H1 (cell line): Measurements from ENCODE around the gene CHTF8. TPM values are rescaled to one million over a fixed set of nuclear protein-coding genes. Genes with fewer than 3 reads are reported as not detected.

Experiments
- CTCF ChIA-PET: fragments of 300-600 bp; sonication (Branson Sonifier 250); formaldehyde crosslinking; loops from one replicate; lab custom pipeline; 2021; ENCODE audit not compliant: partially characterized antibody; lab: Charles Lee
- POLR2A ChIA-PET: fragments of 300-600 bp; sonication (Branson Sonifier 250); formaldehyde crosslinking; loops from one replicate; lab custom pipeline; 2021; ENCODE audit warnings: inconsistent platforms; ENCODE audit not compliant: partially characterized antibody; lab: Charles Lee
- DNase-seq, 2 experiments: peaks; one replicate each; pipeline versions ENCODE4 v3.0.0 to v3.0.0-alpha.2; 2010 to 2022; ENCODE audit warnings: low spot score in 2 of 2, low read depth in 1 of 2, mixed read lengths in 1 of 2
- FAIRE-seq: peaks from 2 replicates; lab custom pipeline; 2011; peaks lifted over from hg19 to GRCh38; lab: Jason Lieb, UNC
- H2AFZ ChIP-seq: 2 replicates; pipeline ENCODE4 v1.8.1; 2012; ENCODE audit warnings: low read length, inconsistent platforms
- H2AK5ac ChIP-seq: 2 replicates; pipeline ENCODE4 v1.6.1; 2013; ENCODE audit warnings: low read depth, low read length
- H2BK120ac ChIP-seq: replicated peaks from 2 replicates; pipeline ENCODE3; 2013; ENCODE audit warnings: low read depth, low read length, inconsistent platforms
- H2BK12ac ChIP-seq: 2 replicates; pipeline ENCODE4 v1.6.1; 2013; ENCODE audit warnings: low read depth, low read length
- H2BK15ac ChIP-seq: 2 replicates; pipeline ENCODE4 v1.6.1; 2013; ENCODE audit warnings: low read length
- H2BK20ac ChIP-seq: 2 replicates; pipeline ENCODE4 v1.6.1; 2013; ENCODE audit warnings: low read length
- H2BK5ac ChIP-seq: 2 replicates; pipeline ENCODE4 v1.6.1; 2013; ENCODE audit warnings: low read depth, low read length
- H3K14ac ChIP-seq: 2 replicates; pipeline ENCODE4 v1.6.1; 2013; ENCODE audit warnings: inconsistent platforms; ENCODE audit not compliant: insufficient read length
- H3K18ac ChIP-seq: 2 replicates; pipeline ENCODE4 v1.6.1; 2013; ENCODE audit warnings: low read length; ENCODE audit errors: extremely low read depth
- H3K23ac ChIP-seq: 2 replicates; pipeline ENCODE4 v1.6.1; 2013; ENCODE audit warnings: inconsistent platforms; ENCODE audit not compliant: insufficient read length
- H3K23me2 ChIP-seq: 2 replicates; pipeline ENCODE4 v1.6.1; 2013; ENCODE audit warnings: low read depth, low read length
- H3K27ac ChIP-seq: 2 replicates; pipeline ENCODE4 v1.6.1; 2011; ENCODE audit warnings: low read depth, low read length, inconsistent platforms
- H3K27me3 ChIP-seq, 4 experiments: replicated peaks in 1 of 4; 1 replicate in 1 of 4; 2 replicates in 3 of 4; pipeline versions ENCODE4 v1.6.1 to v1.8.1; 2011 to 2013; ENCODE audit warnings: low read length in 3 of 4, mild to moderate bottlenecking in 3 of 4, inconsistent platforms in 2 of 4, mixed read lengths in 2 of 4, moderate library complexity in 1 of 4; ENCODE audit not compliant: control insufficient read depth in 3 of 4, insufficient read depth in 3 of 4; ENCODE audit errors: extremely low read depth in 1 of 4
- H3K36me3 ChIP-seq, 4 experiments: 2 replicates each; pipeline versions ENCODE4 v1.6.1 to v1.8.1; 2011 to 2013; ENCODE audit warnings: mild to moderate bottlenecking in 4 of 4, low read length in 3 of 4, moderate library complexity in 2 of 4, control low read depth in 1 of 4, inconsistent platforms in 1 of 4; ENCODE audit not compliant: insufficient read depth in 4 of 4, control insufficient read depth in 2 of 4
- H3K4ac ChIP-seq: replicated peaks from 2 replicates; pipeline ENCODE3; 2013; ENCODE audit warnings: low read length, low read depth, mixed read lengths, inconsistent platforms; ENCODE audit not compliant: insufficient read length
- H3K4me1 ChIP-seq, 4 experiments: replicated peaks in 1 of 4; 1 replicate in 1 of 4; 2 replicates in 3 of 4; pipeline versions ENCODE4 v1.6.1 to v1.8.1; 2011 to 2013; ENCODE audit warnings: low read length in 3 of 4, inconsistent platforms in 2 of 4, mixed read lengths in 1 of 4; ENCODE audit not compliant: insufficient read depth in 4 of 4, control insufficient read depth in 3 of 4
- H3K4me2 ChIP-seq, 2 experiments: 2 replicates each; pipeline versions ENCODE4 v1.6.1 to v1.8.1; 2011 to 2013; ENCODE audit warnings: low read depth in 2 of 2, low read length in 2 of 2, control low read depth in 1 of 2, inconsistent platforms in 1 of 2, mild to moderate bottlenecking in 1 of 2; ENCODE audit not compliant: insufficient read depth in 1 of 2
- H3K4me3 ChIP-seq, 4 experiments: fragments of 200-600, 300-600 bp in 1 of 4; sonication (generic), shearing (Covaris generic), sonication (Bioruptor Twin) in 1 of 4; 2 replicates each; pipeline versions ENCODE4 v1.5.1 to v1.8.1; 2011 to 2016; ENCODE audit warnings: low read length in 4 of 4, low read depth in 3 of 4, control low read depth in 2 of 4, inconsistent platforms in 2 of 4, mild to moderate bottlenecking in 2 of 4, mixed read lengths in 1 of 4, moderate library complexity in 1 of 4; ENCODE audit not compliant: insufficient read depth in 2 of 4; ENCODE audit errors: extremely low read depth in 1 of 4
- H3K56ac ChIP-seq: replicated peaks from 2 replicates; pipeline ENCODE3; 2013; ENCODE audit warnings: low read depth, mild to moderate bottlenecking, mixed read lengths, low read length, inconsistent platforms; ENCODE audit not compliant: insufficient read length
- H3K79me1 ChIP-seq: 2 replicates; pipeline ENCODE4 v1.6.1; 2013; ENCODE audit warnings: low read depth, low read length, control low read depth
- H3K79me2 ChIP-seq, 2 experiments: 2 replicates each; pipeline versions ENCODE4 v1.6.1 to v1.8.1; 2012 to 2013; ENCODE audit warnings: low read length in 2 of 2, mild to moderate bottlenecking in 2 of 2, inconsistent platforms in 1 of 2; ENCODE audit not compliant: insufficient read depth in 2 of 2, control insufficient read depth in 1 of 2
- H3K9ac ChIP-seq, 4 experiments: replicated peaks in 1 of 4; 1 replicate in 1 of 4; 2 replicates in 3 of 4; pipeline versions ENCODE4 v1.6.1 to v1.8.1; 2011 to 2013; ENCODE audit warnings: low read depth in 3 of 4, low read length in 3 of 4, control low read depth in 2 of 4, mild to moderate bottlenecking in 2 of 4, moderate library complexity in 2 of 4, inconsistent platforms in 1 of 4; ENCODE audit errors: extremely low read depth in 1 of 4
- H3K9me3 ChIP-seq, 2 experiments: 2 replicates each; pipeline versions ENCODE4 v1.6.1 to v1.8.1; 2012 to 2013; ENCODE audit warnings: mild to moderate bottlenecking in 2 of 2, moderate library complexity in 2 of 2, control low read depth in 1 of 2, inconsistent platforms in 1 of 2, low read depth in 1 of 2, low read length in 1 of 2, mixed read lengths in 1 of 2; ENCODE audit not compliant: insufficient read depth in 2 of 2
- H4K20me1 ChIP-seq, 2 experiments: replicated peaks in 1 of 2; 2 replicates each; pipeline versions ENCODE3 to v1.8.1; 2011 to 2013; ENCODE audit warnings: inconsistent platforms in 2 of 2, low read length in 2 of 2, mild to moderate bottlenecking in 1 of 2; ENCODE audit not compliant: insufficient read depth in 2 of 2, control insufficient read depth in 1 of 2
- H4K5ac ChIP-seq: 2 replicates; pipeline ENCODE4 v1.6.1; 2013; ENCODE audit warnings: low read length, low read depth, mixed read lengths, inconsistent platforms; ENCODE audit not compliant: insufficient read length
- H4K8ac ChIP-seq: 2 replicates; pipeline ENCODE4 v1.8.0; 2013; ENCODE audit warnings: mild to moderate bottlenecking, moderate library complexity, low read length, inconsistent platforms; ENCODE audit not compliant: insufficient read depth; ENCODE audit errors: extremely low read depth
- H4K91ac ChIP-seq: replicated peaks from 2 replicates; pipeline ENCODE3; 2013; ENCODE audit warnings: low read length, mixed read lengths, inconsistent platforms; ENCODE audit not compliant: insufficient read length
- ASH2L ChIP-seq: fragments of 200-600, 300-600 bp; sonication (generic); IDR thresholded peaks from one replicate; pipeline ENCODE4 v1.7.1; 2017; ENCODE audit warnings: low read length
- ATF2 ChIP-seq: IDR thresholded peaks from 2 replicates; pipeline ENCODE4 v1.6.1; 2012; ENCODE audit warnings: low read length, inconsistent platforms
- E2F6 ChIP-seq: IDR thresholded peaks from 2 replicates; pipeline ENCODE4 v1.6.1; 2012; ENCODE audit warnings: inconsistent platforms
- MAX ChIP-seq: IDR thresholded peaks from 2 replicates; pipeline ENCODE4 v1.6.1; 2012; ENCODE audit warnings: inconsistent platforms
- PHF8 ChIP-seq: fragments of 200-600 bp; sonication (generic); conservative IDR thresholded peaks from 2 replicates; pipeline ENCODE4 v1.7.1; 2012; ENCODE audit warnings: low read depth, mild to moderate bottlenecking, inconsistent platforms, low read length, moderate library complexity
- RBBP5 ChIP-seq: IDR thresholded peaks from 2 replicates; pipeline ENCODE4 v1.7.1; 2012; ENCODE audit warnings: low read depth, mild to moderate bottlenecking, inconsistent platforms, low read length, moderate library complexity, borderline replicate concordance
- TAF1 ChIP-seq: IDR thresholded peaks from 2 replicates; pipeline ENCODE4 v1.6.1; 2011; ENCODE audit warnings: mild to moderate bottlenecking, low read depth, low read length
- TEAD4 ChIP-seq: IDR thresholded peaks from 2 replicates; pipeline ENCODE4 v1.6.1; 2012; ENCODE audit warnings: low read depth, low read length, inconsistent platforms, mixed read lengths
- WGBS, 2 experiments: shearing (Covaris generic) in 1 of 2; methylation state at CpG; one replicate each; pipeline versions ENCODE4 v1.1.6 to v1.1.7; 2013 to 2015; ENCODE audit warnings: low lambda C conversion rate in 2 of 2, mixed read lengths in 2 of 2, inconsistent platforms in 1 of 2, low coverage in 1 of 2, missing lambda C conversion rate in 1 of 2; ENCODE audit not compliant: insufficient replicate concordance in 2 of 2, insufficient coverage in 1 of 2, insufficient read length in 1 of 2; ENCODE audit errors: extremely low coverage in 1 of 2, missing lambda C conversion rate in 1 of 2; 5-methylcytosine and 5-hydroxymethylcytosine counted together
- polyA plus RNA-seq, 7 experiments: library from polyadenylated mRNA; depleted of rRNA in 3 of 7; stranded (reverse) in 5 of 7; unstranded in 2 of 7; fragments of >200 nt in 5 of 7; fragments of 200-250 nt in 2 of 7; gene quantifications; 1 replicate in 5 of 7; 2 replicates in 1 of 7; 4 replicates in 1 of 7; pipeline versions ENCODE4 v1.2.1 to v1.2.3, GENCODE V29; 2011 to 2013; ENCODE audit warnings: missing spikeins in 2 of 7, mixed read lengths in 2 of 7
- total RNA-seq: library from RNA; stranded (reverse); fragmentation: NEBNext Ultra II Directional; extraction: Animal tissue kit (Norgen Biotek cat#: 25700); gene quantifications from 2 replicates; pipeline ENCODE4 v1.2.1, GENCODE V29; 2021

Gene CHTF8
- total and polyA plus RNA-seq, 2 of the 8 experiments (the other 6 are each of a cell fraction or from before 2014, with no cell fraction given) = 114 to 138 TPM

GRCh38 chr16:69107316-69107962, 24.9 kb downstream of the CHTF8 start:
- Histone ChIP-seq H3K14ac (peak overlapping the region; percentile 5), H3K9me3 (no peaks in the 10 kb centered on the region), H3K4me2 (peak overlapping the region; percentile 92 to 98), H3K23ac (no peak overlapping the region), H2BK15ac (peak overlapping the region; percentile 88; the same call in 1 of the 2 replicates), H3K27ac (no peak overlapping the region; the same call in 1 of the 2 replicates), H2BK5ac (peak overlapping the region; percentile 93), H2AK5ac (no peak overlapping the region; the same call in 1 of the 2 replicates), H3K9ac (peak overlapping the region; percentile 53 to 65 (median 61)), H3K56ac (no peak overlapping the region), H3K4me3 (peak overlapping the region; percentile 60 to 82 (median 75)), H3K27me3 (no peaks in the 10 kb centered on the region; a peak in 1 of 7 replicates), H4K5ac (peak overlapping the region; percentile 28), H2BK120ac (peak overlapping the region; percentile 24), H3K79me1 (peaks cover 19% of the 10 kb centered on the region), H3K4me1 (peaks cover 10 to 27% (median 15%) of the 10 kb centered on the region in 4 experiments), H3K79me2 (peaks cover 11 to 47% of the 10 kb centered on the region in 2 experiments; a peak in 3 of 4 replicates), H3K36me3 (peaks cover 5 to 28% (median 20%) of the 10 kb centered on the region in 4 experiments; a peak in 7 of 8 replicates), H3K18ac (peak overlapping the region; percentile 97), H4K91ac (peak overlapping the region; percentile 90), H3K23me2 (peaks cover 25% of the 10 kb centered on the region), H4K8ac (peak overlapping the region; percentile 39), H2AFZ (no peak overlapping the region), H3K4ac (peak overlapping the region; percentile 96), H2BK20ac (peak overlapping the region; percentile 93; the same call in 1 of the 2 replicates), H2BK12ac (peak overlapping the region; percentile 98; the same call in 1 of the 2 replicates), H4K20me1 (peaks cover 4 to 9% of the 10 kb centered on the region in 2 experiments)
- CTCF ChIA-PET = interaction anchor here (0.5 to 10.6 kb wide), 17 partner anchors 7 to 204 kb away, joined by 3 to 174 read pairs (median 6); partner anchors contain the start of gene UTP4
- WGBS, 2 experiments = 2% methylated on average over 39 of the region's 52 CpGs; no CpG with 5 or more reads in 1 of the 2 experiments
- no peak for FAIRE-seq
- POLR2A ChIA-PET = interaction anchor here (0.6 to 6.1 kb wide), 22 partner anchors 8 to 577 kb away, joined by 3 to 38 read pairs (median 5); partner anchors contain the start of genes CHTF8 and UTP4
- peak in 1 of 2 experiments; percentile 76 for DNase-seq
- 0 out of 2 replicates have a peak, but pooled peaks have one; percentile 17 for TF ChIP-seq TAF1
- TF ChIP-seq ASH2L = peak; percentile 32
- TF ChIP-seq MAX = peak; percentile 83
- peak; percentile 62; the same call in 1 of the 2 replicates for TF ChIP-seq RBBP5
- no peak for TF ChIP-seq TEAD4
- TF ChIP-seq PHF8 = 0 out of 2 replicates have a peak, but pooled peaks have one; percentile 42
- TF ChIP-seq E2F6 = peak; percentile 60
- TF ChIP-seq ATF2 = no peak
